ENCODE data around the gene CHST12.
"Not testable (repeated sequence)": the region's sequence is repeated elsewhere in the genome, so short reads cannot be mapped to it uniquely, and the experiment has no call there.

The CHST12 gene

DNA sequence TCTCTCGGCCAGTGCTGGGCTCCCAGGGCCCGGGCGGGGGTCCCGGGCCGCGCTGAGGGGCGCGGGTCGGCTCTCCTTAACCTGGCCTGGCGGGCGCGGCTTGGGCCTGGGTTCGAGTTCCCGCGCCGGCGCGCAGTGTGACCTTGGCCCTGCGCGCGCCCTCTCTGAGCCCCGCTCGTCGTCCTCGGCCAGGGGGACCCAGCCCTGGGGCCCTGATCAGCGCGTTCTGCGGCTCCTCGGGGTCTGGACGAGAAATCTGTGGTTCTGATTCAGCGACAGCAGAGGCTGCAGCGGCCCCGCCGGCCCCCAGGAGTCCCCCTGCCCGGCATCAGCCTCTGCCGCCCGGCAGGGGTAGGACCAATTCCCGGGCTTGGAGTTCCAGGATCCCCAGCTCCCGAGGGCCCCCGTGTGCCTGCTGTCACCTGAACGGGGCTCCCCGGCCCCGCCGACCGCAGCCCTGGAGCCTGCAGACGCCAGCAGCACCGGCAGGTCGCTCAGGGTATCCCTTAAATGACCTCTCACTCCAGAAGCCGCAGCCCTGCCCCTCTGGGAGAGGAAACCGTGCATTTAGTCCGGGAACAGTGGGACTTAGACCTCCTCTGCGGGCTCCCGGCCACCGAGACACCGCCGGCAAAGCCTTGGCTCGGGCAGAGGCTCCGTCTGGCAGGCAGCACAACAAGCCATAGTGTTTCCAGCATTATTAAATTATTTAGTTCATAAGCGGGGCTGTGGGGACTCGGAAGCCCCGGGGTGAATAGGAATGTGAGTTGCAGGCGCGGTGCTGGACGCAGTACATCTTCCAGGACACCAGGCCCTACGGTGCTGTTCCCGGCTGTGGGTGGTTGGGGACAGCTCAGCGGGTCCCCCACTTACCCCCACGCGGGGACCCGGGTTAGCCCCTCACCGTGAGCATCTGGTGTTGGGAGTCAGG is 572 bp downstream of the CHST12 start:
- no peak for DNase-seq (ENCODE audit: low spot score)

DNA sequence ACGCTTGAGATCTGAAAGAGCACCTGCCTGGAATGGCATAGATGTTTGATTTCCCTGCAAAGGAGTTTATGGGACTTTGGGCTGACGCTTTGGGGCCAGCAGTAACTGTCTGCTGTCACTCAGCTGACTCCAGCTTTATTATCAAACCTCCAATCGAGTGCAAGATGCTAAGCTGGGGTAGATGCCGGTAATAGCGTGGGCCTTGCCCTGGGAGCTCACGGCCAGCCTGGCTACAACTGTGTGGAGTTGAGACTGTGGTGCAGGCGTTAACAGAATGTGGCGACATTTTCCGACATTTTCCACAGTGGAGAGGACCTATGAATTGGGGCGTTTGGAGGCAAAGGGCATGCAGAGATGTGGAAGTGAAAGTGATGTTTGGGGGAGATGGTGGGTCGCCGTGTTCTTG is 1.3 kb downstream of the CHST12 start:
- no peak for DNase-seq (ENCODE audit: low spot score)

DNA sequence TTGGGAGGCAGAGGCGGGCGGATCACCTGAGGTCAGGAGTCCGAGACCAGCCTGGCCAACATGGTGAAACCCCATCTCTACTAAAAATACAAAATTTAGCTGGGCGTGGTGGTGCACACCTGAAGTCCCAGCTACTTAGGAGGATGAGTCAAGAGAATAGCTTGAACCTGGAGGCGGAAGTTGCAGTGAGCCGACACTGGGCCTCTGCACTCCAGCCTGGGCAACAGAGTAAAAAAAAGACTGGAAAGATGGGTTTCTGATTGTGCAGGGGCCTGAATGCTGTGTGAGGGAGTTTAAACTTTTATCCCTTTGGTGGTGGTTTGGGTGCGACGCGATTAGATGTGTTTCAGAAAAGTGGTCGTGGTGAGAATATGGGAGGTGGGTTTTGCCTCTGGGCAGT is 1.8 kb downstream of the CHST12 start:
- no peak for DNase-seq (ENCODE audit: low spot score)

DNA sequence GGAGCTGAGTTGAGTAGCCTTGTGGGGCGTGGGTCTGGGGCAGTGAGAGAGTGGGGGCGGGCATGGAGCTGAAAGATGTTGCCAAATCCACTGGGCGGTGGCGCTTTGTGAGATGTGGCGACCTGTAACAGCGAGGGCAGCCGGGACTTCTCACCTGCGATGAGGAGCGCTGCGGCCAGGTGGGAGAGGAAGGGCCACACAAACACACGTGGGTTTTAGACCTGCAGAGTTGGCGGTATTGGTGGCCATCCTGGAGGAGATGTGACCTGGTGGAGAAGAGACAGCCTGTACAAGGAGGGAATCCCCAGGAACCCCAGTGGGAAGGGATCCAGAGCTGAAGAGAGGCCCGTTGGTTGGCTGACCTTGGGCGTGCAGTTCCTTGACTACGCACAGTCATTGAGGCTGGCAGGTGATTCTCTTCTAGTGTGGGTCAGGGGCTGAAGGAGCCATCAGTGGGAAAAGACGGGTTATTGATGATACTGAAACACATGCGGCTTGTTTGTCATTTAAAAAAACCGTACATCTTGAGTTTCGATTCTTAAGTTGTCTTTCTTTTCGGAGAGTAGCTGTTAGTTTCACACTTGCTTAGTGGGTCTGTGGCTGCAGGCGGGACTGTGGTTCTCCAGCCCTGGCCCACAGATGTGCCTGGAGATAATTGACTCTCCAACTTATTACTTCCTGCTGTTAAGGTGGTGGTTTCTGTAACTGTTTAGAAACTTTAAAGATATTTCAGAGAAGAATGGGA is 2.4 kb downstream of the CHST12 start:
- DNase-seq (ENCODE audit: low spot score) = peak; percentile 59

DNA sequence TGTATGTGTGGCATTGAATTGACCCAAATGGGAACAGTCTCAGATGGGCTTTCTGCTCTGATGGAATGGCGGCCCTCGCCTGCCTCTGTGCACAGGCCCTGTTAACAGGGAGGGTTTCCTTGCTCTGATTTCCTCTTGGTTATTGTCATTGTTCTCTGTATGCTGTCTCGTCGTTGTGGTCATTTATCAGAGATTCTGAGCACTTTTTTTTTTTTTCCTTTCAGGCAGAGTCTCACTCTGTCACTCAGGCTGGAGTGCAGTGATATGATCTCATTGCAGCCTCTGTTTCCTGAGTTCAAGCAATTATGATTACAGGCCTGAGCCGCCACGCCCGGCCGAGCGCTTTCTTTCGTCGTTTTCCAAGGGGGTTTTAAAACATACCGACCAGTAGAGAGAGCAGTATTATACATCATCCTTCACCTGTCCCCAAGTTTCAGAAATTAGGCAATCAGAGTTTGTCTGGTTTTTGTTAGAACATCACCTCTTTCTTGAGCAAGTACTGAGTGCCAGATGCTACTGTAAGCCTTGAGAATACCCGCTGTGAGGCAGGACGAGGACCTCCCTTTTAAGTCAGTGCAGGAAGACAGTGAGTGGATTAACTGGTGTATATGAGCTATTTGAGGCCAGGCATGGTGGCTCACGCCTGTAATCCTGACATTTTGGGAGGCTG is 6.5 kb downstream of the CHST12 start:
- peak; percentile 33 for DNase-seq (ENCODE audit: low spot score)

DNA sequence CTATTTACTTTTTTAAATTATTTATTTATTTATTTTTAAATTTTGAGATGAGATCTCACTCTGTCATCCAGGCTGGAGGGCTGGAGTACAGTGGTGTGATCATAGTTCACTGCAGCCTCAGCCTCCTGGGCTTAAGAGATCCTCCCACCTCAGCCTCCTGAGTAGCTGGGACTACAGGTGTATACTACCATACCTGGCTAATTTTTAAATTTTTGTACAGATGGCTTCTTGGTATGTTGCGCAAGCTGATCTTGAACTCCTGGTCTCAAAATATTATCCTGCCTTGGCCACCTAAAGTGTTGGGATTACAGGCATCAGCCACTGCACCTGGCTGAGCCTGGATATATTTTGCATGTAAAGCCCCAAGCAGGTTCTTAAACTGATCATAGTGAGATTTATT is 7.6 kb downstream of the CHST12 start:
- no peak for DNase-seq (ENCODE audit: low spot score)

DNA sequence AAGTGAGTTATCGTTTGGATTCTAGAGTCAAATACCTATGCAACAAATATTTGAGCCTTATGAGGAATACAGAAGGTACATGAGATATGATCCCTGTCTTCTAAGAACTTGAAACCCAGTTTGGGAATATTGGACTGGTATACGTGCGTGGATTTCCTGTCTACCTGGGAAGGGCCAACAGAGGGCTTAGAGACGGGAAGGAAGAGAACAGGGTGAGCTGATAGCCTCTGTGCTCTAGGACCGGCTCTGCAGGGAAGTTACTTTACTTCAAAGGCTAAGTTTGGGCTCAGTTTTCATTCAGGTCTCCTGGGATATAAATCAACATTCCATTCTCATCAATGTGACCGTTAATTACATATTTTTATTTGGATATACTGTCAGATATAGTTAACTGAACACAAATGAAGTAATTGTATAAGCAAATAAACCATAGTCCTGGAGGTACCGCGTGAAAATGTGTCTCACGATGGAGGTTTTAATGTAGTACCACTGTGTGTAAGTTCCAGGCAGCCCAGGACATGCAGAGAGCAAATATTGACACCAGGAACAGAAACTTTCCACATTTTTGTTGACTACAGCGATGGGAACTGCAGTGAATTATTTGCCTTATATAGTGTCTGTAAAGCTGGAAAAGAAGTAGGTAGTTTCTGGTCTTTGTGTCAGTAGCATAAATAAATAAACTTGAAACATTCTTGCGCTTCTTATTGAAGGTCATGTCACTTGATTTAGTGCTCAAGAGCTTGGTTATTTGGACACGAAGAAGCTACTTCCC is 8.6 kb downstream of the CHST12 start:
- DNase-seq (ENCODE audit: low spot score) = no peak

DNA sequence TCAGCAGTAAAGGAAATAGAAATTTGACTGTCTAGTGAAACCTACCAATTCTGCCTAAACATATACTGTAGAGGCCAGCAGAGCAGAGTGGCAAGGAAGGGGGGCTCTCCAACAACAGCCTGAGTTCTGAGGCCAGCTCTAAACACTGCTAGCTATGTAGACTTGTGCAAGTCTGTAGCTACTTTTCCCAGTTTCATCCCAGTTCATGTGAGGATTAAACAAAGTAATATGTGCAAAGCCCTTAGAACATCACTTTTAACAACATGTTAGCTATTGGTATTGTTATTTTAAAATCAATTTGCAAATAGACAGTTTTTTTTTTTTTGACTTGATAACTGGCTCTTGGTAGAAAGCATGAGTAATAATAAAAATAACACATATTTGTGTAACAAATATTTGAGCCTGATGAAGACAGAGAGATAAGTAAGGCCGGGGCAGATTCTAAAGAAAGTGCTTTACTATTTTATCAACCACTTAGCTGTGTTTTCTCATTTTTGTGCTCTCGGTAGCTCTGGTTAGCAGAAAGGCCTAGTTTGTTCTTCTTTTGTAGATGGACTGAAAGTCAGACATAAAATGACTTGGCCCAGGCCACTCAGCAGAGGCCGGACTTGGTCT is 9.3 kb downstream of the CHST12 start:
- no peak for DNase-seq (ENCODE audit: low spot score)

DNA sequence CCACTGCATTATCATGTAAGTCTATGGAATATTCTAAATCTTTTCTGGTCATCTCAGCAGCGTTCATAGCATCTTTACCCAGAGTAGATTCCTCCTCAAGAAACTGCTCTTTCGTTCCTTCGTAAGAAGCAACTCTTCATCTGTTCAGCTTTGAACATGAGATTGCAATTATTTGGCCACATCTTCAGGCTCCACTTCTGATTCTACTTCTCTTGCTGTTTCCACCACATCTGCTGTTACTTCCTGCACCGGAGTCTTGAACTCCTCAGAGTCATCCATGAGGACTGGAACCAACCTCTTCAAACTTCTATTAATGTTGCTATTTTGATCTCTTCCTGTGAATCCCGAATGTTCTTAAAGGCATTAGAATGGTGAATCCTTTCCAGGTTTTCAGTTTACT is 12.7 kb downstream of the CHST12 start:
- DNase-seq (ENCODE audit: low spot score) = no peak

DNA sequence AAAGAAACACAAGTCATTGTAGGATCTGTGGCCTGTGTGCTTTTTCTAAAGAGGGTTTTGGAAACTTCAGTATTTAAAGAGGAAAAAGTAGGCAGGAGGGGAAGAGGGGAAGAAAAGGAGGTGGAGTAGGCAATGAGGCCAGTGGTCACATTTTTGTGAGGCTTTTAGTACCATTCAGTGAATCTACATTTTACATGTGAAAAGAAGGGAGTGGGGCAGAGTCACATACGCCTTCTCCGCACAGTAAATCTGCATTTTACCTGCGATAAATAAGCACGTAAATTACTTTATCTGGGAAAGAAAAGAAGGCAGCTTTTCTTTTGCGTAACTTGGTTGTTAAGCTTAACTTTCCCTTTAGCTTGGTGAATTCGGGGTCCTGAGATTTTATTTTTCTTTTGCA is 13.2 kb downstream of the CHST12 start:
- DNase-seq (ENCODE audit: low spot score) = no peak

DNA sequence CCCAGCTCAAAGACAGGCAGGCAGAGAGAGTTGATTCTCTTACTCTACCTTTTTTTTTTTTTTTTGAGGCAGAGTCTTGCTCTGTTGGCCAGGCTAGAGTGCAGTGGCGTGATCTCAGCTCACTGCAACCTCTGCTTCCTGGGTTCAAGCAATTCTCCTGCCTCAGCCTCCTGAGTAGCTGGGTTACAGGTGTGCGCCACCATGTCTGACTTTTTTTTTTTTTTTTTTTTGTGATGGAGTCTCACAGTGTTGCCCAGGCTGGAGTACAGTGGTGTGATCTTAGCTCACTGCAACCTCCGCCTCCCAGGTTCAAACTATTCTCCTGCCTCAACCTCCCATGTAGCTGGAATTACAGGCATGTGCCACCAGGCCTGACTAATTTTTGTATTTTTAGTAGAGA is 13.8 kb downstream of the CHST12 start:
- not testable (repeated sequence) for DNase-seq (ENCODE audit: low spot score)

DNA sequence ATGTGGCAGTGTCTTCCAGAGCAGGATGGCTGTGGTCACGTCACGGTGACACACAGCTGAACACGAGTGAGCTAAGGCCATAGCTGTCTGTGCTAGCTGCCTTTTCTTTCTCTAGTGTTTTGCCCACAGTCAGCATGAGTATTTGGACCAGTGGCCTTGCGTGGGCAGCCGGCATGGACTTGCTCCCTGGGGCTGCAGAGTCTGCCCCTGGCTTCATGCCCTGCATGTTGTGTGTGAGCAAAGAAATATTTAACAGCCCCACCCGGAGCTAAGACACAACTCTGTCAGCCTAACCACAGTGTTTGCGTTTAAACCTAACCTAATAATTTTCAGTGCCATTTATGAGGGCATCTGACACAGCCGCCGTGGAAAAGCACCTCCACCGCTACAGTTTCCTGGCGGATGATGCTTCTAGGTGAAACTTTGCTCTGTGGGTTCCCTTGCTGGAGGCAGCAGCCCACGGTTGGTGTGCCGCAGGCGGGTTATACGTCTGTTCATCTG is 14.6 kb downstream of the CHST12 start:
- DNase-seq (ENCODE audit: low spot score) = peak; percentile 62

DNA sequence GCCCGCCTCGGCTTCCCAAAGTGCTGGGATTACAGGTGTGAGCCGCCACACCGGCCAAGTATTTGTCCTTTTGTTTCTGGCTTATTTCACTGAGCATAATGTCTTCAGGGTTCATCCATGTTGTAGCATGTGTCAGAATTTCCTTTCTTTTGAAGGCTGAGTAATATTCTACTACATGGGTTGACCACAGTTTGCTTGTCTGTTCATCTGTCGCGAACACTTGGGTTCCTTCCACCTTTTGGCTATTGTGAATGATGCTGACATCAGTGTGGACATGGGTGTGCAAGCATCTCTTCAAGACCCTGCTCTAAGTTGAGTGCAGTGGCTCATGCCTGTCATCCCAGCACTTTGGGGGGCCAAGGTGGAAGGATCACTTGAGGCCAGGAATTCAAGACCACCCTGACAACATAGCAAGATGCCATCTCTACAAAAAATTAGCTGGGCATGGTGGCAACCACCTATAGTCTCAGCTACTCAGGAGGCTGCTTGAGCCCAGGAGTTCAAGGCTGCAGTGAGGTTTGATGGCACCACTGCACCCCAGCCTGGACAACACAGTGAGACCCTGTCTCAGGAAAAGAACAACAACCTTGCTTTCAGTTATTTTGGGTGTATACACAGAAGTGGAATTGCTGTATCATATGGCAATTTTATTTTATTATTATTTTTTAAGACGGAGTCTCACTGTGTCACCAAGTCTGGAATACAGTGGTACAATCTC is 17.0 kb downstream of the CHST12 start:
- DNase-seq (ENCODE audit: low spot score) = no peak

DNA sequence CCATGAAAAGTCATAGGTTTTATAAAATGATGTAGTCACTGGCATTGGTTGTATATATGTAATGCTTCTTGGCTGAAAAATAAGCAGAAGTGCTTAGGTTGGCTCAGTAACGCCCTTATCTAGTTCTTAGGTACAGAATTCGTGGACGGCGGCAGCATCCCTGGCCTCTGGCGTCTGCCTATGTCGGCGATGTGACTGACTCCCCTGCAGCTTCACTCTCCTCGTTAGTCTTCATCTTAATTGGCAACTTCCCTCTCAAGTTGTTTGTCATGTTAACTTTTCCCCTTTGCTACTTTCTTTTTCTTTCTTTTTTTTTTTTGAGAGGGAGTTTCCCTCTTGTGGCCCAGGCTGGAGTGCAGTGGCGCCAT is 18.5 kb downstream of the CHST12 start:
- DNase-seq (ENCODE audit: low spot score) = no peak

DNA sequence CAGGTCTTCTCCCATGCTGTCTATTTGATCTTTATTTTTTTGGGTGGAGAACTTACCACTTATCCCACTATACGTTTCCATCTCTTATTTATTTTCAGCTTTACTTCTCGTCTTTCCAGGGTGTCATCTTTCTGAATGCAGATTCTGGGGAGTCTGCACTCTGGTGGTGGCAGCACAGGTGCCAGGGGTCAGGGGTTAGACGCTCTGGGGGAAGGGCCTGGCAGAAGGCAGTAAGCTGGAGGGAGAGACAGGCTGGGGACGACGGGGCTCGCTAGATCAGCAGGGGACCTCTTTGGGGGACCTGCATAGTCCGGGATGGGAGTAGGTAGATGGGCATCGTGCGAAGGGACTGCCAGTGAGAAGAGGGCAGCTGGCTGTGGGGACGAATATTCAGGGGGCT is 22.3 kb downstream of the CHST12 start:
- DNase-seq (ENCODE audit: low spot score) = no peak

DNA sequence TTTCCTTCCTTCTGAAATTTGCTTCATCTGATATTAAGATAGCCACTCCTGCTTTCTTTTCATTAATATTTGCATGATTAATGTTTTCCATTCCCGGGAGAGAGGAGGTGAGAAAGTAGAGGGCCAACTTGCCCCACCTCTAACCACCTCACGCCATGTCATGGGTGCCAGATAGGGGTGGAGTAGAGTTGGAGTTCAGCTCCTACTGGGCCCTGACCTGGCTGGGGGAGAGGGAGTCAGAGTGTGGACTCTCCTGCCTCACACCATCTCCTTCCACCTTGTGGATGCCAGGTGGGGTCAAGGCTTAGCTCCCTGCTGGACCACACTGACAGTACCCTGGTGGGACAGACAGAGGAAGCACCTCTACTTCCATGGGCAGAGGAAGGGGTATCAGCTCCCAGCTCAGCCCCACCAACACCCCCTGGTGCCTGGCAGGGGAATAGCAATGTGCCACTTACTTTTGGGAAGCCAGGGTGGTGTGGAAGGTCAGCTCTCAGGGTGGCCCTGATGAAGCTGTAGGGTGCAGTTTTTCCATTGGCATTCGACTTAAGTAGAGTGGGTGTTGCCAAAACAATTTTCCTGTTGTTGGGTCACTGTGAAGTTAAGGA is 28.0 kb downstream of the CHST12 start:
- peak; percentile 43 for DNase-seq (ENCODE audit: low spot score)

DNA sequence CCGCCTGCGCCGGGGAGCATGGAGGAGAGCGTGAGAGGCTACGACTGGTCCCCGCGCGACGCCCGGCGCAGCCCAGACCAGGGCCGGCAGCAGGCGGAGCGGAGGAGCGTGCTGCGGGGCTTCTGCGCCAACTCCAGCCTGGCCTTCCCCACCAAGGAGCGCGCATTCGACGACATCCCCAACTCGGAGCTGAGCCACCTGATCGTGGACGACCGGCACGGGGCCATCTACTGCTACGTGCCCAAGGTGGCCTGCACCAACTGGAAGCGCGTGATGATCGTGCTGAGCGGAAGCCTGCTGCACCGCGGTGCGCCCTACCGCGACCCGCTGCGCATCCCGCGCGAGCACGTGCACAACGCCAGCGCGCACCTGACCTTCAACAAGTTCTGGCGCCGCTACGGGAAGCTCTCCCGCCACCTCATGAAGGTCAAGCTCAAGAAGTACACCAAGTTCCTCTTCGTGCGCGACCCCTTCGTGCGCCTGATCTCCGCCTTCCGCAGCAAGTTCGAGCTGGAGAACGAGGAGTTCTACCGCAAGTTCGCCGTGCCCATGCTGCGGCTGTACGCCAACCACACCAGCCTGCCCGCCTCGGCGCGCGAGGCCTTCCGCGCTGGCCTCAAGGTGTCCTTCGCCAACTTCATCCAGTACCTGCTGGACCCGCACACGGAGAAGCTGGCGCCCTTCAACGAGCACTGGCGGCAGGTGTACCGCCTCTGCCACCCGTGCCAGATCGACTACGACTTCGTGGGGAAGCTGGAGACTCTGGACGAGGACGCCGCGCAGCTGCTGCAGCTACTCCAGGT is 29.7 kb downstream of the CHST12 start:
- DNase-seq (ENCODE audit: low spot score) = no peak

DNA sequence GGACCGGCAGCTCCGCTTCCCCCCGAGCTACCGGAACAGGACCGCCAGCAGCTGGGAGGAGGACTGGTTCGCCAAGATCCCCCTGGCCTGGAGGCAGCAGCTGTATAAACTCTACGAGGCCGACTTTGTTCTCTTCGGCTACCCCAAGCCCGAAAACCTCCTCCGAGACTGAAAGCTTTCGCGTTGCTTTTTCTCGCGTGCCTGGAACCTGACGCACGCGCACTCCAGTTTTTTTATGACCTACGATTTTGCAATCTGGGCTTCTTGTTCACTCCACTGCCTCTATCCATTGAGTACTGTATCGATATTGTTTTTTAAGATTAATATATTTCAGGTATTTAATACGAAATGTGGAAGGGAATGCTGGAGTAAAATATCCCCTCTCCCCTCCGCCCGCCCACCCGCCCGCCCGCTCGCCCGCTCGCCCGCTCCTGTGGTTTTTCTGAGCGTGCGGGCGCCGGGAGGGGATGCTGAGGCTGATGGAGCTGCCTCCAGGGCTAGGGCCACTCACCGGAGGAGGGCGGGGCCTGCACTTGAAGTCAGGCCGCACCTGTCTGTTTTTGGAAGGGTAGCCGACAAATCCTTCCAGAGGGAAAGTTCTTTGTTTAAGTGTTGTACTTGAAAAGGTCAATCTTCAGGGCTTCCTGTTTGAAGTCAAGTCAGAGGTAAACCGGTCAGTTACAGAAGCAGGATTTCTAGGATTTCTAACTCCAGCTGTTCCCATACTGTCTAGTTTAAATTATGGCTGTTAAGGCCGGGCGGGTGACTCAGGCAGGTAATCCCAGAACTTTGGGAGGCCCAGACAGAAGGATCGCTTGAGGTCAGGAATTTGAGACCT is 30.5 kb downstream of the CHST12 start:
- DNase-seq (ENCODE audit: low spot score) = no peak

DNA sequence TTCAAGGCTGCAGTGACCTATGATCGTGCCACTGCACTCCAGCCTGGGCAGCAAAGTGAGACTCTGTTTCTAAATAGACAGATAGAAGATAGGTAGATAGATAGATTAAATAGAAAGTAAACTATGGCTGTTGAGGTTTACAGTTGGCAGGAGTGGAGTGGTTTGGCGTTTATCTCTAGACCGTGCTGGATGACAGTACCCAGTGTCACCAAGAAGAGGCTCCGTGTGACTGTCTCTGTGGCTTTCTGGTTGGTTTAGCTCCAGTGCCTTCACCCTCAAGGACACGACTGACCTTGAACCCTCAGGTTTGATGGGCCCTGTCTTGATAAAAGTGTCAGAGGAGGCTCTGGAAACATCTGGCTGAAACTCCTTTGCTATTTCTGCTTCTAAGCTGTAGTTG is 31.7 kb downstream of the CHST12 start:
- DNase-seq (ENCODE audit: low spot score) = no peak
